ENCODE measurements around the gene JSRP1.
A peak's percentile ranks its signal among the peaks of the same experiment; 100 is the strongest.

Gene JSRP1

DNA sequence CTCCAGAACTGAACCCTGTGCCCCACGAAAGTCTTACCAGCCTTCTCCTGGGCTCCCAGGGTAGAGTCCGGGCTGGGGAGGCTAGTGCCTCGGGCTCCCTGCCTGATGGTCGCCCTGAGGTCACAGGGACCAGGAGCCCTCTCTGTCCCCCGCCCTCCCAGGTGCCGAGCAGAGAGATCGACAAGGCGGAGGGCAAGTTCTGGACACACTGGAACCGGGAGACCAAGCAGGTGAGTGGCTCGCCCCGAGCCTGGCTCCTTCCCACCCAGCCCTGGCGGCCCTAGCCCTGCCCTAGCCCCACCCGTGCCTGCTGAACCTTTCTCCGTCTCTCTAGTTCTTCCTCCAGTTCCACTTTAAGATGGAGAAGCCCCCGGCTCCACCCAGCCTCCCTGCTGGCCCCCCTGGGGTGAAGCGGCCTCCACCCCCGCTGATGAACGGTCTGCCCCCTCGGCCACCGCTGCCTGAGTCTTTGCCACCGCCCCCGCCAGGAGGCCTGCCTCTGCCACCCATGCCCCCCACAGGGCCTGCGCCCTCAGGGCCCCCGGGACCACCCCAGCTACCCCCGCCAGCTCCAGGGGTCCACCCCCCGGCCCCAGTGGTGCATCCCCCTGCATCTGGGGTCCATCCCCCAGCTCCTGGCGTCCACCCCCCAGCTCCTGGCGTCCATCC, 8.7 kb downstream of the JSRP1 start:
- Histone ChIP-seq H3K4me1 (ENCODE audit: insufficient read depth, low read length) (no peaks in the 10 kb centered on the region), H3K4me3 (ENCODE audit: low read length) (no peak overlapping the region), H3K27ac (ENCODE audit: low read length) (no peak overlapping the region), H3K9ac (ENCODE audit: low read depth, low read length) (no peak overlapping the region), H3K9me3 (ENCODE audit: insufficient read depth, low read depth, low read length) (no peaks in the 10 kb centered on the region), H3K36me3 (ENCODE audit: insufficient read depth, low read depth, low read length) (peaks cover 50% of the 10 kb centered on the region), H3K27me3 (ENCODE audit: insufficient read depth, low read length) (peaks cover 29% of the 10 kb centered on the region; the same call in 1 of the 2 replicates)

DNA sequence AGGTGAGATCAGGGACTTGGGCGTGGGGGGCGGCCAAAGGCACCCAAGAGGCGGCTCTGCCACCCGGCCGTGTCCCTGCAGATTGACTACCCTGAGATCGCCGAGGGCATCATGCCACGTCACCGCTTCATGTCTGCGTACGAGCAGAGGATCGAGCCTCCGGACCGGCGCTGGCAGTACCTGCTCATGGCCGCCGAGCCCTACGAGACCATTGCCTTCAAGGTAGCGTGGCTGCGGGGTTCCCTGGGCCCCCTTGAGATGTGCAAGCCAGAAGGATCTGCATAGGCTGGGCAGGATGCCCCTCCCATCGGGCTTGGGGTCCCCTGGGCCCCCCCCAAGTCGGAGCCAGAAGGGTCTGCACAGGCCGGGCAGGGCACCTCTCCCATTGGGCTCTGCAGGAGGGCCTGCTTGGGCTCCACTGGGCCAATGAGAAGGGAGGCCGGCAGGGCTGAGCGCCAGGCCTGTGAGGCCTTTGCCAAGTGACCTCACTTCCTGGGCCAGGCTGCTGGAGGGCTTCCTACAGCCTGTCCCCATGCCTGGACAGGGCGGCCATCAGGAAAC, 9.3 kb downstream of the JSRP1 start:
- Histone ChIP-seq H3K27ac (ENCODE audit: low read length) (no peak overlapping the region), H3K9ac (ENCODE audit: low read depth, low read length) (no peak overlapping the region), H3K27me3 (ENCODE audit: insufficient read depth, low read length) (peaks cover 22% of the 10 kb centered on the region; the same call in 1 of the 2 replicates), H3K36me3 (ENCODE audit: insufficient read depth, low read depth, low read length) (peaks cover 57% of the 10 kb centered on the region), H3K4me3 (ENCODE audit: low read length) (no peak overlapping the region), H3K9me3 (ENCODE audit: insufficient read depth, low read depth, low read length) (no peaks in the 10 kb centered on the region), H3K4me1 (ENCODE audit: insufficient read depth, low read length) (no peaks in the 10 kb centered on the region)

DNA sequence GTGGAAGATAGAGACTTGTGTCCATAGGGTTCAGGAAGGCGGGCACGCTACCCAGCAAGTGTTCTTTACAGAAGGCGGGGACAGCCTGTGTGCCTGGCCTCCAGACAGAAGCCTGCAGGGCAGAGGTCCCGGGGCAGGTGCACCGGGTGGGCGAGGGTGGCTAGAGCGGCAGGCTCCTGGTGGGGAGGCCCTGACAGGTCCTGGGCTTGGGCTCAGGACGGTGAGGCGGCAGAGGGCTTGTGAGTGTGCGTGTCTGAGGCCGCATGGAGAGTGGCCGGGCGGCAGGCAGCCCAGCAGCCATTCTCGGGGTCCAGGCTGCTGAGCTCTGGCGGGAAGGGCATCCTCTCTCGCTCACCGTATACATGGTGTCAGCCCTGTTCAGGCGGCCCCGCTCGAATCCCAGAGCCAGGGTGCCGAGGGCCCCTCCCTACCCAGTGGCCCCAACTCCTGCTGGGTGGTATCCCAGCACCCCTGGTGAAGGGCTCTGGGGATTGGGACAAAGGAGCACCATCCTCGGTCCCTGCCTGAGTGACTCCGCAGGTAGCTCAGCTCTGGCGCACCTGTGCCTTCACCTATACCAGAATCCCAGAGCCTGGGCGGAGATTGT, 10.1 kb downstream of the JSRP1 start:
- no peak overlapping the region for H3K4me3 ChIP-seq (ENCODE audit: low read length)
- H3K27ac ChIP-seq (ENCODE audit: low read length): no peak overlapping the region
- H3K9ac ChIP-seq (ENCODE audit: low read depth, low read length): no peak overlapping the region
- peaks cover 62% of the 10 kb centered on the region for H3K36me3 ChIP-seq (ENCODE audit: insufficient read depth, low read depth, low read length)
- no peaks in the 10 kb centered on the region for H3K9me3 ChIP-seq (ENCODE audit: insufficient read depth, low read depth, low read length)
- no peaks in the 10 kb centered on the region; the same call in 1 of the 2 replicates for H3K4me1 ChIP-seq (ENCODE audit: insufficient read depth, low read length)
- H3K27me3 ChIP-seq (ENCODE audit: insufficient read depth, low read length): peaks cover 15% of the 10 kb centered on the region; the same call in 1 of the 2 replicates

- peaks cover 4% of the 10 kb centered on the region; the same call in 1 of the 2 replicates for H3K4me1 ChIP-seq (ENCODE audit: insufficient read depth, low read length)
- no peaks in the 10 kb centered on the region for H3K9me3 ChIP-seq (ENCODE audit: insufficient read depth, low read depth, low read length)
- H3K27me3 ChIP-seq (ENCODE audit: insufficient read depth, low read length): peaks cover 6% of the 10 kb centered on the region; the same call in 1 of the 2 replicates
- H3K27ac ChIP-seq (ENCODE audit: low read length): no peak overlapping the region
- peaks cover 69% of the 10 kb centered on the region for H3K36me3 ChIP-seq (ENCODE audit: insufficient read depth, low read depth, low read length)
- no peak overlapping the region for H3K9ac ChIP-seq (ENCODE audit: low read depth, low read length)
- no peak overlapping the region for H3K4me3 ChIP-seq (ENCODE audit: low read length)
Observed at GRCh38 chr19:2245273-2245672, 10.9 kb downstream of the JSRP1 start.

DNA sequence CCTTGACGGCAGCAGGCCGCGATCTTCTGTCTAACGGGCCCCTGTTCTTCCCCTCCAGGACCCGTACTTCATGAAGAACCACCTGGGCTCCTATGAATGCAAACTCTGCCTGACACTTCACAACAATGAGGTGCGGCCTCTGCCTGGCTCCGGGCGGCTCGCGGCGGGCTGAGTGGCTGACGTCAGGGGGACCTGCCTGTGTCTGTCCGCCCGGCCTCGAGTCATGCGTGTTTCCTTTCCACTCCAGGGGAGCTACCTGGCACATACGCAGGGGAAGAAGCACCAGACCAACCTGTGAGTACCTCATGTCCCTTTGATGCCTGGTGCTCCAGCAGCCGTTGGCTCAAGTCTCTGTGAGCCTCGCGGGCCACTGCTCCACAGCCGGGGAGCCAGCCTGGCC, 11.7 kb downstream of the JSRP1 start:
- Histone ChIP-seq H3K27me3 (ENCODE audit: insufficient read depth, low read length) (no peaks in the 10 kb centered on the region; the same call in 1 of the 2 replicates), H3K9ac (ENCODE audit: low read depth, low read length) (no peak overlapping the region), H3K27ac (ENCODE audit: low read length) (no peak overlapping the region), H3K9me3 (ENCODE audit: insufficient read depth, low read depth, low read length) (no peaks in the 10 kb centered on the region), H3K4me3 (ENCODE audit: low read length) (no peak overlapping the region), H3K4me1 (ENCODE audit: insufficient read depth, low read length) (peaks cover 9% of the 10 kb centered on the region), H3K36me3 (ENCODE audit: insufficient read depth, low read depth, low read length) (peaks cover 69% of the 10 kb centered on the region)

DNA sequence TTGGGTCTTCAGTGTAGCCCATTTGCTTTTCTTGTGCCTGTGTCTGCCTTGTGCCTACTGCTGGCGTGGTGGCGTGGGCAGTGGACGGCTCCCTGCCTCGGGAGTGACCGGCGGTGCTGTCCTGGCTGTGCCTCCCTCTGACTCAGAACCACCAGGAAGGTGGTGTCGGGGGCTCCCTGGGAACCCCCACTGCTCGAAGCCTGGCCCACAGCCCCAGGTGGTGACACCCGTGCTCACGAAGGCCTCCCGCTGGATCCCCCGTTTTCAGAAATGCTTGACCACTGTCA, 12.1 kb downstream of the JSRP1 start:
- no peaks in the 10 kb centered on the region; the same call in 1 of the 2 replicates for H3K27me3 ChIP-seq (ENCODE audit: insufficient read depth, low read length)
- peaks cover 12% of the 10 kb centered on the region for H3K4me1 ChIP-seq (ENCODE audit: insufficient read depth, low read length)
- no peak overlapping the region for H3K27ac ChIP-seq (ENCODE audit: low read length)
- H3K36me3 ChIP-seq (ENCODE audit: insufficient read depth, low read depth, low read length): peaks cover 69% of the 10 kb centered on the region
- no peak overlapping the region for H3K4me3 ChIP-seq (ENCODE audit: low read length)
- H3K9me3 ChIP-seq (ENCODE audit: insufficient read depth, low read depth, low read length): no peaks in the 10 kb centered on the region
- H3K9ac ChIP-seq (ENCODE audit: low read depth, low read length): no peak overlapping the region

GRCh38 chr19:2243274-2244124, 12.7 kb downstream of the JSRP1 start:
- H3K27me3 ChIP-seq (ENCODE audit: insufficient read depth, low read length): no peaks in the 10 kb centered on the region
- H3K9ac ChIP-seq (ENCODE audit: low read depth, low read length): no peak overlapping the region

GRCh38 chr19:2242816-2243215, 13.4 kb downstream of the JSRP1 start:
- peaks cover 21% of the 10 kb centered on the region for H3K4me1 ChIP-seq (ENCODE audit: insufficient read depth, low read length)
- no peak overlapping the region for H3K27ac ChIP-seq (ENCODE audit: low read length)
- no peaks in the 10 kb centered on the region for H3K27me3 ChIP-seq (ENCODE audit: insufficient read depth, low read length)
- no peak overlapping the region for H3K9ac ChIP-seq (ENCODE audit: low read depth, low read length)
- no peaks in the 10 kb centered on the region for H3K9me3 ChIP-seq (ENCODE audit: insufficient read depth, low read depth, low read length)
- no peak overlapping the region for H3K4me3 ChIP-seq (ENCODE audit: low read length)
- H3K36me3 ChIP-seq (ENCODE audit: insufficient read depth, low read depth, low read length): peaks cover 78% of the 10 kb centered on the region

More at GRCh38 chr19:2243274-2244124, 12.7 kb downstream of the JSRP1 start:
- Histone ChIP-seq H3K36me3 (ENCODE audit: insufficient read depth, low read depth, low read length) (peaks cover 71% of the 10 kb centered on the region), H3K4me1 (ENCODE audit: insufficient read depth, low read length) (peaks cover 16% of the 10 kb centered on the region), H3K4me3 (ENCODE audit: low read length) (no peak overlapping the region), H3K27ac (ENCODE audit: low read length) (no peak overlapping the region), H3K9me3 (ENCODE audit: insufficient read depth, low read depth, low read length) (no peaks in the 10 kb centered on the region)

DNA sequence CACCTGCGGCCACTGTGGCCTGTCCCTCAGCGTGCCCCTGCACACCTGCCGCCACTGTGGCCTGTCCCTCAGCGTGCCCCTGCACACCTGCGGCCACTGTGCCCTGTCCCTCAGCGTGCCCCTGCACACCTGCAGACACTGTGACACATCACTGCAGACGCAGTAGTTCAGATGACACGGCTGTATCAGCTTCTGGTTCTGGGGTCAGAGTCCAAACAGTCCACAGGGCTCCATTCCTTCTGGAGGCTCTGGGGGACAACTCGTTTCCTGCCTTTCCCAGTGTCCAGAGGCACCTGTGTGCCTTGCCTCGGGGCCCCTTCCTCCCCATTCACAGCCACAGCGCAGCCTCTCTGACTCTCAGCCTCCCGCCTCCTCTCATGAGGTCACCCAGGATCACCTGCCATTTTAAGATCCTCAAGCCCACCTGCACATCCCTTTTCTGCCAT, 14.1 kb downstream of the JSRP1 start:
- H3K4me1 ChIP-seq (ENCODE audit: insufficient read depth, low read length): peaks cover 21% of the 10 kb centered on the region
- no peak overlapping the region for H3K4me3 ChIP-seq (ENCODE audit: low read length)
- no peak overlapping the region for H3K9ac ChIP-seq (ENCODE audit: low read depth, low read length)
- H3K27ac ChIP-seq (ENCODE audit: low read length): no peak overlapping the region
- peaks cover 74% of the 10 kb centered on the region for H3K36me3 ChIP-seq (ENCODE audit: insufficient read depth, low read depth, low read length)
- H3K27me3 ChIP-seq (ENCODE audit: insufficient read depth, low read length): no peaks in the 10 kb centered on the region
- no peaks in the 10 kb centered on the region for H3K9me3 ChIP-seq (ENCODE audit: insufficient read depth, low read depth, low read length)

DNA sequence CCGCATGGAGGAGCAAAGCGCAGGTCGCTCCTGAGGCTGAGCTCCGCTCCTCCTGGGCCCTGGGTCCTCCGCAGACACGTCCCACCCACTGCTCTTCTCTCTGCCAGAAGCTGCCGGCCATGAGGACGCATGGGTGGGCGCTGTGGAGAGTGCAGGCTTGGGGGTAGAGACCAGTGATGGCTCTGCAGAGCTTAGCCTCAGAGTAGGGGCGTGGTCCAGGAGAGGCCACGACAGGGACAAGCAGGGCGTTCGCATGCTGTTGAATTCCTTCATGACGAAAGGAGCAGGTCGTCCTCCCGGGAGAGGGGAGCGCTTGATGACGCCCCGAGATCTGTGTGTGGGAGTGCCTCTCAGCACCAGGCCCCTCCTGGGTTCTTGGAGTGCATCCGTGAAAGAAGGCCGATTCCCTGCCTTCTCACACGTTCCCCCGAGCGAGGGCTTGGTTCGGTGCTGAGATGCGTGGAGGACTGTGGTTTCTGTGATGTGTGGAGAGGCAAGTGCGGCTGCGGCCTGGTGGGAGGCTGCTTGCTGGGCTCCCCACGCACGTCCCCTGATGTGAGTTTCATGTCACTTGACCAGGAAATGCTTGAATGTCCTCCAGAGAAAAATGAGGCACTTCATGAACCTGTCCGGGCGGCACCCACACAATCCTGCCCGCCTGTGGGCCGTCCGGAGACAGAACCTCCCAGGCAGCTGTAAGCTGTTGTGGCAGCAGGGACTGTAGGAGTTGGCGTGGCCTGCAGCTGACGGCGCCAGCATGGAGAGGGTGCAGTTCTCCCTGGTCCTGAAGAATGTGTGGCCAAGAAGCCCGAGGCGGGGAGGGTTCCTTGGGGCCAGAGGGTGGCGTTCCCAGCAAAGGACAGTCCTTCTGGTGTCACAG, 15.1 kb downstream of the JSRP1 start:
- Histone ChIP-seq H3K9me3 (ENCODE audit: insufficient read depth, low read depth, low read length) (no peaks in the 10 kb centered on the region), H3K27me3 (ENCODE audit: insufficient read depth, low read length) (no peaks in the 10 kb centered on the region), H3K4me3 (ENCODE audit: low read length) (0 out of 2 replicates have a peak overlapping the region, but pooled peaks have one; percentile 92), H3K9ac (ENCODE audit: low read depth, low read length) (peak overlapping the region; percentile 94), H3K36me3 (ENCODE audit: insufficient read depth, low read depth, low read length) (peaks cover 64% of the 10 kb centered on the region), H3K4me1 (ENCODE audit: insufficient read depth, low read length) (peaks cover 21% of the 10 kb centered on the region), H3K27ac (ENCODE audit: low read length) (no peak overlapping the region)

Data from iPS-20b (cell line).